BLaER1 treated with 17β-estradiol and CSF1 and Interleukin-3, amounts not matched to agents 10 nM and 100 nM (cell line): ENCODE data around the gene TNIK.

Experiments used
- H3K27ac ChIP-seq, 11 experiments: shearing (Covaris generic); formaldehyde crosslinking; 2 replicates each; pipeline ENCODE4 v1.8.1; 2022
- H3K27me3 ChIP-seq, 11 experiments: shearing (Covaris generic); formaldehyde crosslinking; 2 replicates each; pipeline ENCODE4 v1.8.1; 2022
- H3K36me3 ChIP-seq, 11 experiments: shearing (Covaris generic); formaldehyde crosslinking; 2 replicates each; pipeline ENCODE4 v1.8.1; 2022
- H3K4me1 ChIP-seq, 10 experiments: shearing (Covaris generic); formaldehyde crosslinking; 2 replicates each; pipeline ENCODE4 v1.8.1; 2022
- H3K4me2 ChIP-seq, 11 experiments: shearing (Covaris generic); formaldehyde crosslinking; 2 replicates each; pipeline ENCODE4 v1.8.1; 2022
- H3K4me3 ChIP-seq, 10 experiments: shearing (Covaris generic); formaldehyde crosslinking; 2 replicates each; pipeline ENCODE4 v1.8.1; 2022
- H3K9ac ChIP-seq, 11 experiments: shearing (Covaris generic); formaldehyde crosslinking; 2 replicates each; pipeline ENCODE4 v1.8.1; 2022
- H3K9me3 ChIP-seq, 11 experiments: shearing (Covaris generic); formaldehyde crosslinking; replicated peaks in 1 of 11; 2 replicates each; pipeline ENCODE4 v1.8.1; 2022
- H4K20me1 ChIP-seq, 11 experiments: shearing (Covaris generic); formaldehyde crosslinking; 2 replicates each; pipeline ENCODE4 v1.8.1; 2022
- Cebpa-rat ChIP-seq, 11 experiments: shearing (Covaris generic); IDR thresholded peaks; 2 replicates each; pipeline ENCODE4 v1.8.1; 2022

Gene TNIK

GRCh38 chr3:171362575-171362974 lies 97.6 kb downstream of the TNIK start:
- Histone ChIP-seq H3K4me3 (no peak overlapping the region), H3K27me3 (no peaks in the 10 kb centered on the region), H3K4me1 (no peaks in the 10 kb centered on the region), H3K27ac (no peak overlapping the region), H3K36me3 (no peaks in the 10 kb centered on the region), H3K9ac (no peak overlapping the region), H3K4me2 (no peak overlapping the region), H3K9me3 (no peaks in the 10 kb centered on the region), H4K20me1 (no peaks in the 10 kb centered on the region)
- no peak for TF ChIP-seq Cebpa-rat (IDR thresholded peaks at IDR 0.05)

DNA sequence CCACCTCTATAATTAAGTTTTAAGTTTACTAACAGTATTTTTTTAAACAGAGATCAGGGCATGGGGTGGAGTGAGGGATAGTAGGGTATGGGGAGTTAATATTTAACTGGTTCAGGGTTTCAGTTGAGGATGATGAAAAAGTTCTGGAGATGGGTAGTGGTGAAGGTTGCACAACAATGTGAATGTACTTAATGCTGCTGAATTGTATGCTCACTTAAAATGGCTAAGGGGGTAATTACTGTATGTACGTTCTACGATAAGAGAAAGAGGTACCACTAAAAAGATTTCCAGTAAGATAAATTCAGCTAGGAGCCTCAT lies 101.4 kb downstream of the TNIK start:
- TF ChIP-seq Cebpa-rat (IDR thresholded peaks at IDR 0.05) = no peak
- no peaks in the 10 kb centered on the region for H3K4me1 ChIP-seq
- H3K27ac ChIP-seq = no peak overlapping the region
- H3K4me3 ChIP-seq = no peak overlapping the region
- no peaks in the 10 kb centered on the region for H3K9me3 ChIP-seq
- no peak overlapping the region for H3K4me2 ChIP-seq
- H3K27me3 ChIP-seq = no peaks in the 10 kb centered on the region
- no peak overlapping the region for H3K9ac ChIP-seq
- H3K36me3 ChIP-seq = no peaks in the 10 kb centered on the region
- no peaks in the 10 kb centered on the region for H4K20me1 ChIP-seq

- Histone ChIP-seq H3K4me3 (no peak overlapping the region), H4K20me1 (no peaks in the 10 kb centered on the region), H3K4me1 (no peaks in the 10 kb centered on the region), H3K36me3 (no peaks in the 10 kb centered on the region), H3K9me3 (no peaks in the 10 kb centered on the region), H3K27me3 (no peaks in the 10 kb centered on the region), H3K4me2 (no peak overlapping the region), H3K9ac (no peak overlapping the region), H3K27ac (no peak overlapping the region)
- no peak for TF ChIP-seq Cebpa-rat (IDR thresholded peaks at IDR 0.05)
These were observed 101.9 kb downstream of the TNIK start for GRCh38 chr3:171358181-171358880.

DNA sequence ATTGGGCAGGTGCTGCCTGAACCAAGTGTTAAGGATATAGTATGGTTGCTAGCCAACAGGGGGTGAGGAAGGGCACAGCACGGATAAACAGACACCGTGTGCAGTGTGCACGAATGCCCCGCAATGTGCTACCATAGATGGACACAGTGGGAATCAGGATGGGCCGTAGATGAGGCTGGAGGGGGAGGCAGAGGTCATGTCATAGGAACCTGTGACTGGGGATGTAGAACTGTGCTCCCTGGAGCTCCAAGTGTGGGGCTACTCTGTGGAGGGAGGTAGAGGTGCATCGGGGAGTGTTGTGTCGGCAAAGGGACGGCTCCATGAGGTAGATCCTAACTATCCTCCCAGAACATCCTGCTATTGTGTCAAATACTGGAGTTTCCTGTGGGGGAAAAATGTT lies 102.5 kb downstream of the TNIK start:
- H3K9ac ChIP-seq = no peak overlapping the region
- no peaks in the 10 kb centered on the region for H3K27me3 ChIP-seq
- H3K4me2 ChIP-seq = no peak overlapping the region
- no peak for TF ChIP-seq Cebpa-rat (IDR thresholded peaks at IDR 0.05)
- H3K9me3 ChIP-seq = no peaks in the 10 kb centered on the region
- no peak overlapping the region for H3K27ac ChIP-seq
- no peaks in the 10 kb centered on the region for H4K20me1 ChIP-seq
- H3K4me3 ChIP-seq = no peak overlapping the region
- no peaks in the 10 kb centered on the region for H3K4me1 ChIP-seq
- no peaks in the 10 kb centered on the region for H3K36me3 ChIP-seq

- no peaks in the 10 kb centered on the region for H4K20me1 ChIP-seq
- H3K4me1 ChIP-seq = peaks cover 0 to 11% (median 0%) of the 10 kb centered on the region in 10 experiments; a peak in 5 of 20 replicates
- TF ChIP-seq Cebpa-rat (IDR thresholded peaks at IDR 0.05) = no peak
- no peak overlapping the region for H3K27ac ChIP-seq
- H3K9ac ChIP-seq = no peak overlapping the region
- H3K36me3 ChIP-seq = no peaks in the 10 kb centered on the region
- H3K4me3 ChIP-seq = no peak overlapping the region
- H3K9me3 ChIP-seq = no peaks in the 10 kb centered on the region
- H3K4me2 ChIP-seq = no peak overlapping the region
- H3K27me3 ChIP-seq = no peaks in the 10 kb centered on the region
These were observed 104.0 kb downstream of the TNIK start for GRCh38 chr3:171356251-171356650.

- H3K4me2 ChIP-seq = no peak overlapping the region
- no peaks in the 10 kb centered on the region for H3K27me3 ChIP-seq
- H3K9me3 ChIP-seq = no peaks in the 10 kb centered on the region
- H3K9ac ChIP-seq = no peak overlapping the region
- TF ChIP-seq Cebpa-rat (IDR thresholded peaks at IDR 0.05) = no peak
- peaks cover 0 to 23% (median 0%) of the 10 kb centered on the region in 10 experiments; a peak in 6 of 20 replicates for H3K4me1 ChIP-seq
- H3K4me3 ChIP-seq = no peak overlapping the region
- no peaks in the 10 kb centered on the region for H4K20me1 ChIP-seq
- no peak overlapping the region for H3K27ac ChIP-seq
- no peaks in the 10 kb centered on the region for H3K36me3 ChIP-seq
These were observed 105.3 kb downstream of the TNIK start for GRCh38 chr3:171354706-171355582.

DNA sequence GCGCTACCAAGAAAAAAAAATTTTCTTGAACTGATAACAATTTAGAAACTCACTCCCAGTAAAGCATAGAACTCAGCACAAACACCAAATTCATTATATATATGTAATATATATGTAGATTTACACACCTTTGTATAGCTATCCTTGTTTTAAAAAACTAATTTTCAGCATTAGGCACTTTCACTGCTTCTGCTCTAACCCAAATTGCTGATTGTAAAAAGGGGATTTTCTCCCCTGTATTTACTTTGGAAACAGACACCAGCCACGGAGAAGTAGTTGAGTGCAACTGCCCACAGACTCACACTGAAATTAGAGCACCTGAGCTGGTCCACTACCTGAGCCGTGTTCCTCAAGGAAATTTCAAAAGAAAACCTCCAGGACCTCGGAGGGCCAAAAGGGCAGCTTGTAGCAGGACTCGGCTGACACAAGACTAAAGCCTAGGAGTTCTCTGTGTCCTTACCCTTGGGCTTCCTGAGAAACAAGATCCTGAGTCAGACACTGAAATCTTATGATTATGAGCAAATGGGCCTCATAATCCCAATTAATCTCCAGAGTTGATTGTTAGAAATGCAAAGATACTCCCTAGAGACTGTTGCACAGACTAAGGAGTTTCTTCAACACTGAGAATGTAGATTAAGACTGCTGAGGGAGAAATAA lies 106.0 kb downstream of the TNIK start:
- H3K4me3 ChIP-seq = no peak overlapping the region
- peaks cover 0 to 30% (median 0%) of the 10 kb centered on the region in 10 experiments; a peak in 6 of 20 replicates for H3K4me1 ChIP-seq
- no peak overlapping the region for H3K27ac ChIP-seq
- no peaks in the 10 kb centered on the region for H4K20me1 ChIP-seq
- no peak for TF ChIP-seq Cebpa-rat (IDR thresholded peaks at IDR 0.05)
- H3K9me3 ChIP-seq = no peaks in the 10 kb centered on the region
- no peak overlapping the region for H3K4me2 ChIP-seq
- no peaks in the 10 kb centered on the region for H3K27me3 ChIP-seq
- no peak overlapping the region for H3K9ac ChIP-seq
- H3K36me3 ChIP-seq = no peaks in the 10 kb centered on the region

DNA sequence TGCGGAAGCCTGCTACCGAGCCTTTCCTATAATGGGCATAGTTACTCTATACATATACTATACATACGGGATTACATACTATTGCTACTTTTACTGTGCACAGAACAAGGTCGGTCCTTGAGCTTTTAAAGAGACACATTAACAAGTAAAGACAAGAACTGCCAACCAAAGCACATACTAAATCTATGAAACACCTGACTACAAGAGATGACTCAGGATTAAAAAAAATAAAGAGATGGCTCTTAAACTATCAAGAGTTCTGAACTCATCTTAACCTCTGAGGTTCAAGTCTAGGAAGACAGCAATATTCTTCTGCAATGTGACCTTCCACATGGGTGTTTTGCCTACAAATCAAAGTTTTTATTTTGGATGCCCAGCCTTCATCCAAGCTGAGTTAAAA lies 106.8 kb downstream of the TNIK start:
- Histone ChIP-seq H3K4me1 (peaks cover 0 to 38% (median under 1%) of the 10 kb centered on the region in 10 experiments; a peak in 9 of 20 replicates), H3K4me3 (no peak overlapping the region), H3K27me3 (no peaks in the 10 kb centered on the region), H3K36me3 (no peaks in the 10 kb centered on the region), H3K9ac (no peak overlapping the region), H3K27ac (no peak overlapping the region), H3K4me2 (no peak overlapping the region), H4K20me1 (no peaks in the 10 kb centered on the region), H3K9me3 (no peaks in the 10 kb centered on the region)
- TF ChIP-seq Cebpa-rat (IDR thresholded peaks at IDR 0.05) = no peak

DNA sequence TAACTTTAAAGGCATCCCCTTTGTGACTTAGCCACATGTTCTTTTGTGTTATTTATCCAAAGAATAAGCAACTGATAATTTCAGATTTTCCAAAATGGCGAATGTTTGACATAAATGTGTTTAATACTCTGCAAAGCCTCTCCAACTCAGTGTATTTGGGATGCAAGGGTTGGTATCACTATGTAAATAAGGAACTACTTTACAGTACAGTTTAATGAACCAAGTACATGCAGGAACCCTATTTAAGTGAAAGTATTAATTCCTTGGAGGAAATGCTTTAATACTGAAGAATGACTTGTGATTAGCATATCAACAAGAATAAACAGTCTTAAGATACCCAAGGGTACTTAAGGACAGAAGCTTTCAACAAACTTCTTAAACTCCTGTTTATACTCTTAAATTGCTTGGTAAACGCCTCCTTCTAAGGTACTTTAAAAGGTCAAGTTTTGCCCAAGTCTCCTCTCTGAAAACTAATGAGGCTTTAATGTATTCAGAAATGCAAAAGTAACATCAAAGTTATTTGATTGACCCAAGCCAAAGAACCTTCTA lies 107.7 kb downstream of the TNIK start:
- H3K4me1 ChIP-seq = peaks cover 8 to 47% (median 10%) of the 10 kb centered on the region in 10 experiments; a peak in 19 of 20 replicates
- H3K4me3 ChIP-seq = no peak overlapping the region
- H3K27me3 ChIP-seq = no peaks in the 10 kb centered on the region
- no peaks in the 10 kb centered on the region for H4K20me1 ChIP-seq
- no peak overlapping the region for H3K27ac ChIP-seq
- 0 out of 22 replicates have a peak overlapping the region, but pooled peaks of 1 of the 11 experiments have one; percentile 56 for H3K4me2 ChIP-seq
- H3K9ac ChIP-seq = no peak overlapping the region
- no peak for TF ChIP-seq Cebpa-rat (IDR thresholded peaks at IDR 0.05)
- no peaks in the 10 kb centered on the region for H3K36me3 ChIP-seq
- no peaks in the 10 kb centered on the region for H3K9me3 ChIP-seq
